Heart left ventricle (tissue), 16 donors: ENCODE measurements around the gene NUAK1. TPM values are rescaled to one million over a fixed set of nuclear protein-coding genes. Genes with fewer than 3 reads are reported as not detected.

Experiments
- ATAC-seq, 4 donors: fragments of 200-7000 bp; cut with Tn5 transposase; one replicate each; pipeline ENCODE4 v1.9.1; 2020 to 2022; ENCODE audit warnings: moderate library complexity in 4 of 4, mild to moderate bottlenecking in 3 of 4, moderate number of reproducible peaks in 1 of 4
- DNase-seq, 5 donors: peaks; one replicate each; pipeline ENCODE4 v3.0.0-alpha.2; 2020
- H3K27ac ChIP-seq, 12 donors: fragments of 200-600 bp; sonication (generic) in 4 of 12; one replicate each; pipeline versions ENCODE4 v1.5.0 to v1.8.0; 2016 to 2022; ENCODE audit warnings: mild to moderate bottlenecking in 2 of 12
- H3K27me3 ChIP-seq, 9 donors: fragments of 200-600 bp; sonication (generic) in 2 of 9; one replicate each; pipeline versions ENCODE4 v1.5.1 to v1.8.0; 2016 to 2022; ENCODE audit warnings: mild to moderate bottlenecking in 3 of 9
- H3K36me3 ChIP-seq, 9 donors: fragments of 200-600 bp; sonication (generic) in 2 of 9; one replicate each; pipeline versions ENCODE4 v1.5.0 to v1.8.0; 2018 to 2022; ENCODE audit warnings: mild to moderate bottlenecking in 2 of 9
- H3K4me1 ChIP-seq, 12 donors: fragments of 200-600 bp; sonication (generic) in 4 of 12; one replicate each; pipeline versions ENCODE4 v1.5.0 to v1.8.0; 2016 to 2022; ENCODE audit warnings: mild to moderate bottlenecking in 3 of 12
- H3K4me3 ChIP-seq, 12 donors: fragments of 200-600 bp; sonication (generic) in 4 of 12; one replicate each; pipeline versions ENCODE4 v1.5.0 to v1.8.0; 2017 to 2022; ENCODE audit warnings: mild to moderate bottlenecking in 9 of 12, moderate library complexity in 4 of 12
- H3K9me3 ChIP-seq, 12 donors: fragments of 200-600 bp; sonication (generic) in 4 of 12; one replicate each; pipeline versions ENCODE4 v1.5.0 to v1.8.0; 2016 to 2022; ENCODE audit warnings: mild to moderate bottlenecking in 1 of 12
- CTCF ChIP-seq, 12 donors: fragments of 200-600 bp; sonication (generic) in 4 of 12; IDR thresholded peaks; one replicate each; pipeline versions ENCODE4 v1.5.0 to v1.8.0; 2018 to 2022; ENCODE audit warnings: antibody characterized with exemption in 12 of 12, mild to moderate bottlenecking in 5 of 12
- POLR2A ChIP-seq, 2 donors: fragments of 450-650 bp; IDR thresholded peaks; one replicate each; pipeline ENCODE4 v1.6.1; 2017; ENCODE audit warnings: antibody characterized with exemption in 2 of 2, mild to moderate bottlenecking in 2 of 2, moderate library complexity in 2 of 2
- WGBS, 4 donors: extraction: QIAGEN DNeasy Blood & Tissue Kit in 2 of 4; methylation state at CpG; one replicate each; pipeline versions ENCODE4 v1.1.5 to v1.1.7; 2013 to 2018; 5-methylcytosine and 5-hydroxymethylcytosine counted together
- intact Hi-C, 10 donors: fragments of 100-400 bp; cut with DNase I; formaldehyde crosslinking; loops; one replicate each; pipeline versions ENCODE4 v1.11.1 to v1.14.2; 2022
- polyA plus RNA-seq, 2 donors: library from polyadenylated mRNA; stranded (reverse); fragments of 200-250 nt; gene quantifications; one replicate each; pipeline ENCODE4 v1.2.3, GENCODE V29; 2013
- total RNA-seq, 9 donors: library from RNA; depleted of rRNA in 2 of 9; stranded (reverse); fragments of >200 nt in 2 of 9; fragmentation: NEBNext Ultra II Directional in 3 of 9; extraction: Animal tissue kit (Norgen Biotek cat#: 25700) in 3 of 9; gene quantifications; one replicate each; pipeline versions ENCODE4 v1.1.0 to v1.2.4, GENCODE V29; 2016 to 2023
- donor health status: ischemic (EF 13 %, LVEDD 7.1; RV severe dilation, severe dysfunction).
- donor health status: healthy with polysubstance abuse.
- donor health status: DM: no; HTN: yes; CAD: no.
- donor health status: DM: no; HTN: no; CAD: no.
- donor health status: ischemic (EF 25% LVEDD 6.9; RV normal size, moderate dysfunction).
- donor health status: ischemic (EF 25% LVEDD 5.7; RV mildly dilated, moderate dysfunction).
- donor health status: healthy.
- donor health status: DM: yes; HTN: yes; CAD: no.
- donor health status: ischemic (EF 35%, LVEDD 5.7; RV mildly dilated, moderate dysfunction).
- donor health status: nonischemic (EF 11% LVEDD 7.7; RV severe dilation, severe dysfunction).
- donor health status: DM: yes; HTN: yes; CAD: no.
- donor health status: PGD.
- donor health status: ischemic (EF 29% LVEDD 5.4; RV normal size, mild dysfunction).
- donor health status: nonischemic (EF 23%, LVEDD 6.1; RV moderate dilation, normal function).

NUAK1 gene
- total and polyA plus RNA-seq, 11 donors = 10.5 to 50.7 (median 39.4) TPM

GRCh38 chr12:106150555-106150954, 11.8 kb upstream of the NUAK1 start:
- Histone ChIP-seq H3K4me3 (no peak overlapping the region), H3K36me3 (no peaks in the 10 kb centered on the region), H3K27ac (no peak overlapping the region), H3K4me1 (peaks cover 4 to 33% (median 14%) of the 10 kb centered on the region in 12 donors), H3K9me3 (no peaks in the 10 kb centered on the region), H3K27me3 (no peaks in the 10 kb centered on the region)
- intact Hi-C loops = loop anchor here in 2 of 10 donors (5.0 kb wide), 2 partner anchors 47 to 728 kb away; no protein-coding TSS in a partner anchor
- 44 to 69% (median 65%) methylated on average over 5 of the region's 5 CpGs for WGBS, 4 donors
- ATAC-seq (no peak), DNase-seq (no peak)
- TF ChIP-seq CTCF (IDR thresholded peaks at IDR 0.05) = no peak
- no peak for TF ChIP-seq POLR2A (IDR thresholded peaks at IDR 0.05)

- peak; percentile 32 to 71 (median 57) for TF ChIP-seq CTCF (IDR thresholded peaks at IDR 0.05)
- no peak for TF ChIP-seq POLR2A (IDR thresholded peaks at IDR 0.05)
- H3K36me3 ChIP-seq = no peaks in the 10 kb centered on the region
- no peak for ATAC-seq
- H3K27ac ChIP-seq = peak overlapping the region in 2 of 12 donors; percentile 82 to 95
- WGBS, 4 donors = 53 to 62% (median 56%) methylated on average over 10 of the region's 10 CpGs
- intact Hi-C loops = loop anchor here in 2 of 10 donors (10.0 kb wide), 1 partner anchor 156 kb away; the partner anchor contains the start of gene TCP11L2 (in 2 of the 2)
- no peak for DNase-seq
- H3K9me3 ChIP-seq = no peaks in the 10 kb centered on the region
- no peaks in the 10 kb centered on the region for H3K27me3 ChIP-seq
- H3K4me1 ChIP-seq = peaks cover 4 to 46% (median 24%) of the 10 kb centered on the region in 12 donors
- no peak overlapping the region for H3K4me3 ChIP-seq
Measured at GRCh38 chr12:106149096-106149784, 10.5 kb upstream of the NUAK1 start.

DNA sequence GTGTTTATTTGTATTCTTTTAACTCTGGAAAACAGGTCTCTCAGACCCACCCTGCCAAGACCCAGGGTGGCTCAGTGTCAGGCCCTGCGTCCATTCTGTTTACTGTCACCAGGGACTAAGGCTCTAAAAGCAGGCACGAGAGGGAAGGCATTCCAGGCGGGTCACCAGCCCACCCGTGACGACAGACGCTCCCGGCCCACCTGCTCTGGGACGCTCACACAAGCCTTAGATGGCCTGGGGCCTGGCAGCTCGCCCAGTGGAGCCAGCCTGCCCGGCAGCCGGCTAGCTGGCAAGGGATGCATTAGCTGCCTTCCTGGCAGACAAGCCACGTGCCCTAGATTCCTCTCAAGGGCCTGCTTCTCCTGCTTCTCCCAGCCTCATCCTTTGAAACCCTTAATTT, 9.2 kb upstream of the NUAK1 start:
- Histone ChIP-seq H3K27me3 (no peaks in the 10 kb centered on the region), H3K4me3 (no peak overlapping the region), H3K36me3 (no peaks in the 10 kb centered on the region), H3K27ac (peak overlapping the region in 11 of 12 donors; percentile 25 to 96 (median 73)), H3K4me1 (peaks cover 4 to 59% (median 31%) of the 10 kb centered on the region in 12 donors), H3K9me3 (no peaks in the 10 kb centered on the region)
- DNase-seq = peak; percentile 86 to 95 (median 91)
- intact Hi-C loops = loop anchor here in 2 of 10 donors (10.0 kb wide), 1 partner anchor 157 kb away; the partner anchor contains the start of gene TCP11L2 (in 2 of the 2)
- WGBS, 4 donors = 44 to 71% (median 54%) methylated on average over 4 to 12 of the region's 12 CpGs
- TF ChIP-seq CTCF (IDR thresholded peaks at IDR 0.05) (no peak), POLR2A (IDR thresholded peaks at IDR 0.05) (peak in 1 of 2 donors; percentile 60)
- peak; percentile 81 to 93 (median 90) for ATAC-seq

GRCh38 chr12:106146987-106147386, 8.2 kb upstream of the NUAK1 start:
- Histone ChIP-seq H3K36me3 (no peaks in the 10 kb centered on the region), H3K9me3 (no peaks in the 10 kb centered on the region), H3K4me1 (peaks cover 4 to 69% (median 33%) of the 10 kb centered on the region in 12 donors), H3K27me3 (no peaks in the 10 kb centered on the region), H3K4me3 (no peak overlapping the region), H3K27ac (peak overlapping the region in 7 of 12 donors; percentile 25 to 96 (median 82))
- DNase-seq (no peak), ATAC-seq (no peak)
- no peak for TF ChIP-seq POLR2A (IDR thresholded peaks at IDR 0.05)
- no peak for TF ChIP-seq CTCF (IDR thresholded peaks at IDR 0.05)
- intact Hi-C loops = loop anchor here in 2 of 10 donors (10.0 kb wide), 1 partner anchor 158 kb away; the partner anchor contains the start of gene TCP11L2 (in 2 of the 2)
- WGBS, 4 donors = 95 to 99% (median 97%) methylated on average over 4 of the region's 4 CpGs
